WTC11 (cell line): ENCODE measurements around the gene CNMD. TPM values are rescaled to one million over a fixed set of nuclear protein-coding genes. Genes with fewer than 3 reads are reported as not detected.
A peak's percentile ranks its signal among the peaks of the same experiment; 100 is the strongest.

Experiments used
- ATAC-seq: fragments of 200-7000 bp; cut with Tn5 transposase; 2 replicates; pipeline ENCODE4 v1.10.0; 2021; ENCODE audit warnings: mild to moderate bottlenecking, moderate library complexity
- CTCF ChIA-PET: fragments of 300-600 bp; sonication (Branson Sonifier 250); formaldehyde crosslinking; loops from one replicate; lab custom pipeline; 2021; ENCODE audit warnings: antibody characterized with exemption; lab: Charles Lee
- POLR2A ChIA-PET: fragments of 350-600 bp; sonication (Branson Sonifier 250); formaldehyde crosslinking; loops from one replicate; lab custom pipeline; 2021; ENCODE audit warnings: antibody characterized with exemption; lab: Charles Lee
- DNase-seq: peaks from one replicate; pipeline ENCODE4 v3.0.0; 2021; ENCODE audit warnings: low spot score
- H3K27ac Mint-ChIP-seq: 2 replicates; pipeline ENCODE4 v1.8.0; 2021; ENCODE audit warnings: mixed read lengths
- H3K27me3 Mint-ChIP-seq: 2 replicates; pipeline ENCODE4 v1.8.0; 2021; ENCODE audit warnings: low read depth, mild to moderate bottlenecking, moderate library complexity, mixed read lengths
- H3K36me3 Mint-ChIP-seq: 2 replicates; pipeline ENCODE4 v1.8.0; 2021; ENCODE audit warnings: mixed read lengths
- H3K4me1 Mint-ChIP-seq: 2 replicates; pipeline ENCODE4 v1.8.0; 2022; ENCODE audit warnings: mixed read lengths
- H3K4me3 Mint-ChIP-seq: 2 replicates; pipeline ENCODE4 v1.8.0; 2021; ENCODE audit warnings: mild to moderate bottlenecking, moderate library complexity, mixed read lengths
- H3K9me3 Mint-ChIP-seq: 2 replicates; pipeline ENCODE4 v1.8.0; 2021; ENCODE audit warnings: mixed read lengths
- CREM ChIP-seq: sonication (generic); formaldehyde crosslinking; IDR thresholded peaks from 2 replicates; pipeline ENCODE4 v1.8.1; 2022; ENCODE audit warnings: mild to moderate bottlenecking, missing genetic modification reagents, moderate library complexity
- E2F4 ChIP-seq: sonication (generic); formaldehyde crosslinking; IDR thresholded peaks from 2 replicates; pipeline ENCODE4 v1.8.1; 2022; ENCODE audit warnings: low read depth, mild to moderate bottlenecking, moderate library complexity, missing genetic modification reagents, borderline replicate concordance
- ELF4 ChIP-seq: sonication (generic); formaldehyde crosslinking; IDR thresholded peaks from 2 replicates; pipeline ENCODE4 v1.8.1; 2022; ENCODE audit warnings: low read depth, mild to moderate bottlenecking, moderate library complexity, missing genetic modification reagents
- EMX1 ChIP-seq: fragments of 250-450 bp; sonication (Bioruptor Pico); IDR thresholded peaks from 2 replicates; pipeline ENCODE4 v1.8.0; 2021; ENCODE audit warnings: mild to moderate bottlenecking
- ETV6 ChIP-seq: sonication (generic); formaldehyde crosslinking; IDR thresholded peaks from 2 replicates; pipeline ENCODE4 v1.8.1; 2022; ENCODE audit warnings: mild to moderate bottlenecking, missing genetic modification reagents
- IRF1 ChIP-seq: sonication (generic); formaldehyde crosslinking; IDR thresholded peaks from 2 replicates; pipeline ENCODE4 v1.8.0; 2023; ENCODE audit warnings: missing genetic modification reagents
- IRF2 ChIP-seq: sonication (generic); formaldehyde crosslinking; IDR thresholded peaks from 2 replicates; pipeline ENCODE4 v1.8.0; 2022; ENCODE audit warnings: low read depth, missing genetic modification reagents, borderline replicate concordance
- KAT7 ChIP-seq: sonication (generic); formaldehyde crosslinking; IDR thresholded peaks from 2 replicates; pipeline ENCODE4 v1.8.1; 2023; ENCODE audit warnings: missing genetic modification reagents, mild to moderate bottlenecking, borderline replicate concordance
- MYBL2 ChIP-seq: sonication (generic); formaldehyde crosslinking; IDR thresholded peaks from 2 replicates; pipeline ENCODE4 v1.8.1; 2023; ENCODE audit warnings: mild to moderate bottlenecking, moderate library complexity, missing genetic modification reagents
- OVOL2 ChIP-seq: fragments of 250-450 bp; sonication (Bioruptor Pico); IDR thresholded peaks from 2 replicates; pipeline ENCODE4 v1.9.0; 2021; ENCODE audit warnings: mild to moderate bottlenecking, borderline replicate concordance
- SMAD4 ChIP-seq: sonication (generic); formaldehyde crosslinking; IDR thresholded peaks from 2 replicates; pipeline ENCODE4 v1.8.0; 2022; ENCODE audit warnings: mild to moderate bottlenecking, missing genetic modification reagents
- SOX15 ChIP-seq: fragments of 250-450 bp; sonication (Bioruptor Pico); IDR thresholded peaks from 2 replicates; pipeline ENCODE4 v1.9.0; 2021; ENCODE audit warnings: mild to moderate bottlenecking
- TCF7 ChIP-seq: sonication (generic); formaldehyde crosslinking; IDR thresholded peaks from 2 replicates; pipeline ENCODE4 v1.8.0; 2022; ENCODE audit warnings: mild to moderate bottlenecking, low read depth, missing genetic modification reagents, moderate library complexity
- TEAD1 ChIP-seq: sonication (generic); formaldehyde crosslinking; IDR thresholded peaks from 2 replicates; pipeline ENCODE4 v1.8.0; 2022; ENCODE audit warnings: mild to moderate bottlenecking, missing genetic modification reagents
- TEAD4 ChIP-seq: sonication (generic); formaldehyde crosslinking; IDR thresholded peaks from 2 replicates; pipeline ENCODE4 v1.8.0; 2022; ENCODE audit warnings: mild to moderate bottlenecking, missing genetic modification reagents
- ZNF219 ChIP-seq: sonication (generic); formaldehyde crosslinking; IDR thresholded peaks from 2 replicates; pipeline ENCODE4 v1.8.0; 2023; ENCODE audit warnings: missing genetic modification reagents, mild to moderate bottlenecking, borderline replicate concordance
- ZNF396 ChIP-seq: fragments of 250-450 bp; sonication (Bioruptor Pico); IDR thresholded peaks from 2 replicates; pipeline ENCODE4 v1.8.0; 2021; ENCODE audit warnings: mild to moderate bottlenecking, moderate library complexity, borderline replicate concordance
- total RNA-seq: library from RNA; stranded (reverse); gene quantifications from 3 replicates; pipeline ENCODE4 v1.2.3, GENCODE V29; 2021
- TF ChIP-seq, protein P1 (sequence below): sonication (generic); formaldehyde crosslinking; IDR thresholded peaks from 2 replicates; pipeline ENCODE4 v1.8.1; 2022; ENCODE audit warnings: low read depth, missing genetic modification reagents, borderline replicate concordance
- TF ChIP-seq, protein P2 (sequence below): sonication (generic); formaldehyde crosslinking; IDR thresholded peaks from 2 replicates; pipeline ENCODE4 v1.8.1; 2023; ENCODE audit warnings: mild to moderate bottlenecking, missing genetic modification reagents, borderline replicate concordance
- TF ChIP-seq, protein P3 (sequence below): sonication (generic); formaldehyde crosslinking; IDR thresholded peaks from 2 replicates; pipeline ENCODE4 v1.8.0; 2023; ENCODE audit warnings: mild to moderate bottlenecking, missing genetic modification reagents
- TF ChIP-seq, protein P4 (sequence below): sonication (generic); formaldehyde crosslinking; IDR thresholded peaks from 2 replicates; pipeline ENCODE4 v1.8.1; 2022; ENCODE audit warnings: mild to moderate bottlenecking, missing genetic modification reagents, moderate library complexity, borderline replicate concordance

CNMD gene
- total RNA-seq, 1 experiment from 2014 or later: 95.1 TPM

- peaks cover 15% of the 10 kb centered on the region for H3K36me3 Mint-ChIP-seq
- DNase-seq (no peak), ATAC-seq (no peak)
- peaks cover 10% of the 10 kb centered on the region; the same call in 1 of the 2 replicates for H3K27me3 Mint-ChIP-seq
- no peak overlapping the region for H3K27ac Mint-ChIP-seq
- H3K4me1 Mint-ChIP-seq: peaks cover 17% of the 10 kb centered on the region
- peaks cover 23% of the 10 kb centered on the region for H3K9me3 Mint-ChIP-seq
- CTCF ChIA-PET: no interaction called here
- POLR2A ChIA-PET: interaction anchor here (0.6 to 1.0 kb wide), 2 partner anchors 59 to 105 kb away, joined by 3 read pairs; partner anchors contain the start of gene PCDH8
- no peak overlapping the region for H3K4me3 Mint-ChIP-seq
- TF ChIP-seq IRF1 (CRISPR knock-in tag) (no peak), ELF4 (no peak), TEAD1 (CRISPR knock-in tag) (no peak), TCF7 (CRISPR knock-in tag) (no peak), EMX1 (CRISPR knock-in tag) (no peak), SOX15 (CRISPR knock-in tag) (no peak), KAT7 (CRISPR knock-in tag) (no peak), SMAD4 (CRISPR knock-in tag) (no peak)
- TF ChIP-seq, protein P1, sequence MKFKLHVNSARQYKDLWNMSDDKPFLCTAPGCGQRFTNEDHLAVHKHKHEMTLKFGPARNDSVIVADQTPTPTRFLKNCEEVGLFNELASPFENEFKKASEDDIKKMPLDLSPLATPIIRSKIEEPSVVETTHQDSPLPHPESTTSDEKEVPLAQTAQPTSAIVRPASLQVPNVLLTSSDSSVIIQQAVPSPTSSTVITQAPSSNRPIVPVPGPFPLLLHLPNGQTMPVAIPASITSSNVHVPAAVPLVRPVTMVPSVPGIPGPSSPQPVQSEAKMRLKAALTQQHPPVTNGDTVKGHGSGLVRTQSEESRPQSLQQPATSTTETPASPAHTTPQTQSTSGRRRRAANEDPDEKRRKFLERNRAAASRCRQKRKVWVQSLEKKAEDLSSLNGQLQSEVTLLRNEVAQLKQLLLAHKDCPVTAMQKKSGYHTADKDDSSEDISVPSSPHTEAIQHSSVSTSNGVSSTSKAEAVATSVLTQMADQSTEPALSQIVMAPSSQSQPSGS (CRISPR knock-in tag): no peak
- TF ChIP-seq, protein P2, sequence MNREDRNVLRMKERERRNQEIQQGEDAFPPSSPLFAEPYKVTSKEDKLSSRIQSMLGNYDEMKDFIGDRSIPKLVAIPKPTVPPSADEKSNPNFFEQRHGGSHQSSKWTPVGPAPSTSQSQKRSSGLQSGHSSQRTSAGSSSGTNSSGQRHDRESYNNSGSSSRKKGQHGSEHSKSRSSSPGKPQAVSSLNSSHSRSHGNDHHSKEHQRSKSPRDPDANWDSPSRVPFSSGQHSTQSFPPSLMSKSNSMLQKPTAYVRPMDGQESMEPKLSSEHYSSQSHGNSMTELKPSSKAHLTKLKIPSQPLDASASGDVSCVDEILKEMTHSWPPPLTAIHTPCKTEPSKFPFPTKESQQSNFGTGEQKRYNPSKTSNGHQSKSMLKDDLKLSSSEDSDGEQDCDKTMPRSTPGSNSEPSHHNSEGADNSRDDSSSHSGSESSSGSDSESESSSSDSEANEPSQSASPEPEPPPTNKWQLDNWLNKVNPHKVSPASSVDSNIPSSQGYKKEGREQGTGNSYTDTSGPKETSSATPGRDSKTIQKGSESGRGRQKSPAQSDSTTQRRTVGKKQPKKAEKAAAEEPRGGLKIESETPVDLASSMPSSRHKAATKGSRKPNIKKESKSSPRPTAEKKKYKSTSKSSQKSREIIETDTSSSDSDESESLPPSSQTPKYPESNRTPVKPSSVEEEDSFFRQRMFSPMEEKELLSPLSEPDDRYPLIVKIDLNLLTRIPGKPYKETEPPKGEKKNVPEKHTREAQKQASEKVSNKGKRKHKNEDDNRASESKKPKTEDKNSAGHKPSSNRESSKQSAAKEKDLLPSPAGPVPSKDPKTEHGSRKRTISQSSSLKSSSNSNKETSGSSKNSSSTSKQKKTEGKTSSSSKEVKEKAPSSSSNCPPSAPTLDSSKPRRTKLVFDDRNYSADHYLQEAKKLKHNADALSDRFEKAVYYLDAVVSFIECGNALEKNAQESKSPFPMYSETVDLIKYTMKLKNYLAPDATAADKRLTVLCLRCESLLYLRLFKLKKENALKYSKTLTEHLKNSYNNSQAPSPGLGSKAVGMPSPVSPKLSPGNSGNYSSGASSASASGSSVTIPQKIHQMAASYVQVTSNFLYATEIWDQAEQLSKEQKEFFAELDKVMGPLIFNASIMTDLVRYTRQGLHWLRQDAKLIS (CRISPR knock-in tag): no peak
These were observed 3.9 kb upstream of the CNMD start for GRCh38 chr13:52743569-52743968.

DNA sequence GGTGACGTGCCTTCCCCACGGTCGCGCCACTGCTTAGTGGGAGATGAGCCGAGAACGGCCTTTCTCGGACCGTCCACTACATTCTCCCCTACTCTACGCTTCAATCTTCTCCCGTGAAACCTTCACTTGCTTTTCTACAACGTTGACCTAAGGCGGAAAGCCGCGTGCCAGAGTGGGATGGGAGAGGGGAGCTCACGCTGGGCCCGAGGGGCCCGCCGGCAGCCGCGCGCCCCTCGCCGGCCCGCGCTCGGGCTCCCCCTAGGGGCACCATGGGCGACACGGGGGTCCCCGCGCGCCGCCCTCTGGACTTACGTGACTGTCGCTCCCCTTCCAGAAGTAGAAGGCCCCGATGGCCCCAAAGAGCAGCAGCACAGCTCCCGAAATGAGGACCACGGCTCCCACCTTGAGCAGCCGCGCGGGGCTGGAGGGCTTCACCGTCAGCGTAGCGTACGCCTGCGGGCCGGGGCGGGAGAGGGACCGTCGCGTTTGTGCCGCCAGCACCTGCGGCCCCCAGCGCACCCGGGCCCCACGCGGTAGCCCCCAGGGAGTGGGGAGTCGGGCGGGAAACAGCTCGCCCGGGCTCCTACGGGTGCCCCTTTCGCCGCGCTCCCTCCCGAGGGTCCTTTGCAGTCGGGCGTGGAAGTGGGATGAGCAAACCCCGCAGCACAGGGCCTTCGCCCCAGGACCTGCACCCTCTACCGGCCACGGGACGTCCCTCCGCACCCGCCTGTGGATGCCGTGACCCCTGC lies 727 bp downstream of the CNMD start:
- H3K27ac Mint-ChIP-seq: peak overlapping the region; percentile 71
- ChIA-PET POLR2A (interaction anchor here (0.8 to 1.0 kb wide), 2 partner anchors 70 to 86 kb away, joined by 3 read pairs; partner anchors contain the start of gene SUGT1), CTCF (interaction anchor here (0.6 to 3.8 kb wide), 30 partner anchors 12 to 462 kb away, joined by 3 to 41 read pairs (median 5); partner anchors contain the start of genes PCDH8 and SUGT1)
- peaks cover 15% of the 10 kb centered on the region for H3K36me3 Mint-ChIP-seq
- H3K4me3 Mint-ChIP-seq: peak overlapping the region; percentile 93
- ATAC-seq (peak; percentile 62), DNase-seq (peak; percentile 68)
- H3K4me1 Mint-ChIP-seq: peaks cover 48% of the 10 kb centered on the region
- peaks cover 18% of the 10 kb centered on the region for H3K9me3 Mint-ChIP-seq
- peaks cover 7% of the 10 kb centered on the region; the same call in 1 of the 2 replicates for H3K27me3 Mint-ChIP-seq
- TF ChIP-seq ZNF396 (CRISPR knock-in tag) (no peak), KAT7 (CRISPR knock-in tag) (0 out of 2 replicates have a peak, but pooled peaks have one; percentile 30), IRF1 (CRISPR knock-in tag) (no peak), CREM (CRISPR knock-in tag) (peak; percentile 31; the same call in 1 of the 2 replicates), OVOL2 (no peak), E2F4 (CRISPR knock-in tag) (no peak), TEAD4 (CRISPR knock-in tag) (no peak), MYBL2 (CRISPR knock-in tag) (no peak), ETV6 (CRISPR knock-in tag) (no peak), ELF4 (no peak), IRF2 (CRISPR knock-in tag) (no peak), ZNF219 (no peak)
- TF ChIP-seq, protein P3, sequence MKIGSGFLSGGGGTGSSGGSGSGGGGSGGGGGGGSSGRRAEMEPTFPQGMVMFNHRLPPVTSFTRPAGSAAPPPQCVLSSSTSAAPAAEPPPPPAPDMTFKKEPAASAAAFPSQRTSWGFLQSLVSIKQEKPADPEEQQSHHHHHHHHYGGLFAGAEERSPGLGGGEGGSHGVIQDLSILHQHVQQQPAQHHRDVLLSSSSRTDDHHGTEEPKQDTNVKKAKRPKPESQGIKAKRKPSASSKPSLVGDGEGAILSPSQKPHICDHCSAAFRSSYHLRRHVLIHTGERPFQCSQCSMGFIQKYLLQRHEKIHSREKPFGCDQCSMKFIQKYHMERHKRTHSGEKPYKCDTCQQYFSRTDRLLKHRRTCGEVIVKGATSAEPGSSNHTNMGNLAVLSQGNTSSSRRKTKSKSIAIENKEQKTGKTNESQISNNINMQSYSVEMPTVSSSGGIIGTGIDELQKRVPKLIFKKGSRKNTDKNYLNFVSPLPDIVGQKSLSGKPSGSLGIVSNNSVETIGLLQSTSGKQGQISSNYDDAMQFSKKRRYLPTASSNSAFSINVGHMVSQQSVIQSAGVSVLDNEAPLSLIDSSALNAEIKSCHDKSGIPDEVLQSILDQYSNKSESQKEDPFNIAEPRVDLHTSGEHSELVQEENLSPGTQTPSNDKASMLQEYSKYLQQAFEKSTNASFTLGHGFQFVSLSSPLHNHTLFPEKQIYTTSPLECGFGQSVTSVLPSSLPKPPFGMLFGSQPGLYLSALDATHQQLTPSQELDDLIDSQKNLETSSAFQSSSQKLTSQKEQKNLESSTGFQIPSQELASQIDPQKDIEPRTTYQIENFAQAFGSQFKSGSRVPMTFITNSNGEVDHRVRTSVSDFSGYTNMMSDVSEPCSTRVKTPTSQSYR: 0 out of 2 replicates have a peak, but pooled peaks have one; percentile 55
- TF ChIP-seq, protein P4, sequence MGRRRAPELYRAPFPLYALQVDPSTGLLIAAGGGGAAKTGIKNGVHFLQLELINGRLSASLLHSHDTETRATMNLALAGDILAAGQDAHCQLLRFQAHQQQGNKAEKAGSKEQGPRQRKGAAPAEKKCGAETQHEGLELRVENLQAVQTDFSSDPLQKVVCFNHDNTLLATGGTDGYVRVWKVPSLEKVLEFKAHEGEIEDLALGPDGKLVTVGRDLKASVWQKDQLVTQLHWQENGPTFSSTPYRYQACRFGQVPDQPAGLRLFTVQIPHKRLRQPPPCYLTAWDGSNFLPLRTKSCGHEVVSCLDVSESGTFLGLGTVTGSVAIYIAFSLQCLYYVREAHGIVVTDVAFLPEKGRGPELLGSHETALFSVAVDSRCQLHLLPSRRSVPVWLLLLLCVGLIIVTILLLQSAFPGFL (CRISPR knock-in tag): no peak
